ENCODE data around the gene PEX5L. TPM values are rescaled to one million over a fixed set of nuclear protein-coding genes. Genes with fewer than 3 reads are reported as not detected.

The PEX5L gene
- total and polyA plus RNA-seq, 10 of the 15 experiments (the other 5 are each of a cell fraction or from before 2014, with no cell fraction given): 0.11 to 17.0 (median 0.50) TPM

DNA sequence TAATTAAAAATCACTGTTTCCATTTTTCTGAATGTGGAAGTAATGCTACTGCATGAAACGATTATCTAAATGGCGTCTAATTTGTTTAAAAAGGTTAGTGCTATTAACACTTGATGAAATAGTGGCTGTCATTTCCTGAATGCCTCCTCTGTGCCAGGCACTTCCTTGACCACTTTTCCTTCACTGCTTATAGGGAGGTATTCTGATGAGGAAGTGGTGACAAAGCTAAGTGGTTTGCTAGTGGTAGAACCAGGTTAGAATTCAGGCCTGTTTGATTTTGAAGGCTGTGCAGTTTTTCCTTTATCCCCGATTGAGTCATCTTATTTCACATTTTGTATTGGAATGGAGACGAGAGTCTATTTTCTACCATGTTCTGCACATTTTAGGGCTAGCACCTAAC lies 264.9 kb downstream of the PEX5L start:
- in situ Hi-C loops (cut with MboI): no loop called here
- no peak overlapping the region for H3K9ac ChIP-seq (ENCODE audit: control insufficient read depth, insufficient read depth, low read length)
- no peak overlapping the region for H3K27ac ChIP-seq (ENCODE audit: control insufficient read depth, insufficient read depth)
- 98% methylated on average over 4 of the region's 4 CpGs for WGBS (ENCODE audit: insufficient coverage, insufficient replicate concordance, low lambda C conversion rate, missing lambda C conversion rate)
- DNase-seq (ENCODE audit: low read depth, low spot score) (no peak), FAIRE-seq (no peak), ATAC-seq (no peak)
- RAD21 ChIA-PET (ENCODE audit: unreplicated experiment): interaction anchor here (0.6 kb wide), 1 partner anchor 150 kb away, joined by 3 read pairs; no protein-coding TSS in a partner anchor
- H4K20me1 ChIP-seq (ENCODE audit: control insufficient read depth, insufficient read depth): no peaks in the 10 kb centered on the region
- no peak overlapping the region for H3K4me2 ChIP-seq (ENCODE audit: control insufficient read depth, insufficient read depth)
- POLR2A ChIA-PET: no interaction called here
- SMC1A ChIA-PET (ENCODE audit: uncharacterized antibody, unreplicated experiment): interaction anchor here (0.5 to 1.3 kb wide), 2 partner anchors 22 to 24 kb away, joined by 3 read pairs; no protein-coding TSS in a partner anchor
- H3K79me2 ChIP-seq (ENCODE audit: control insufficient read depth, insufficient read depth, low read length): no peaks in the 10 kb centered on the region
- no peak overlapping the region for H2AFZ ChIP-seq (ENCODE audit: control insufficient read depth, low read depth, low read length)
- H3K27me3 ChIP-seq (replicated peaks in 1 of 2; ENCODE audit: control insufficient read depth in 2 of 2, insufficient read depth in 2 of 2, low read length in 1 of 2): no peaks in the 10 kb centered on the region
- H3K4me3 ChIP-seq: no peak overlapping the region
- intact Hi-C loops (cut with micrococcal nuclease; ENCODE audit: unreplicated experiment): no loop called here
- BruUV-seq (replicated peaks): no TSS peak
- CTCF ChIA-PET: interaction anchor here (2.3 kb wide), 1 partner anchor 40 kb away, joined by 6 read pairs; no protein-coding TSS in a partner anchor
- peaks cover 1% of the 10 kb centered on the region; the same call in 2 of the 3 replicates for H3K9me3 ChIP-seq (replicated peaks; ENCODE audit: control insufficient read depth, insufficient read depth, low read length)
- TF ChIP-seq SREBF1 (IDR thresholded peaks at IDR 0.05; ENCODE audit: low read length) (no peak), ATF7 (IDR thresholded peaks at IDR 0.05; ENCODE audit: low read depth) (no peak), YBX1 (IDR thresholded peaks at IDR 0.05) (no peak), NR2F1 (conservative IDR thresholded peaks at IDR 0.05) (no peak), CBFB (IDR thresholded peaks at IDR 0.05; ENCODE audit: low read depth) (no peak), RAD21 (IDR thresholded peaks at IDR 0.05; ENCODE audit: insufficient read depth, low read depth, low read length) (no peak), GATAD2B (conservative IDR thresholded peaks at IDR 0.05; ENCODE audit: low read depth) (no peak), MEF2B (IDR thresholded peaks at IDR 0.05; ENCODE audit: partially characterized antibody, poor library complexity, severe bottlenecking) (no peak), GABPA (IDR thresholded peaks at IDR 0.05; ENCODE audit: low read depth) (no peak)
- TF ChIP-seq, protein P1, sequence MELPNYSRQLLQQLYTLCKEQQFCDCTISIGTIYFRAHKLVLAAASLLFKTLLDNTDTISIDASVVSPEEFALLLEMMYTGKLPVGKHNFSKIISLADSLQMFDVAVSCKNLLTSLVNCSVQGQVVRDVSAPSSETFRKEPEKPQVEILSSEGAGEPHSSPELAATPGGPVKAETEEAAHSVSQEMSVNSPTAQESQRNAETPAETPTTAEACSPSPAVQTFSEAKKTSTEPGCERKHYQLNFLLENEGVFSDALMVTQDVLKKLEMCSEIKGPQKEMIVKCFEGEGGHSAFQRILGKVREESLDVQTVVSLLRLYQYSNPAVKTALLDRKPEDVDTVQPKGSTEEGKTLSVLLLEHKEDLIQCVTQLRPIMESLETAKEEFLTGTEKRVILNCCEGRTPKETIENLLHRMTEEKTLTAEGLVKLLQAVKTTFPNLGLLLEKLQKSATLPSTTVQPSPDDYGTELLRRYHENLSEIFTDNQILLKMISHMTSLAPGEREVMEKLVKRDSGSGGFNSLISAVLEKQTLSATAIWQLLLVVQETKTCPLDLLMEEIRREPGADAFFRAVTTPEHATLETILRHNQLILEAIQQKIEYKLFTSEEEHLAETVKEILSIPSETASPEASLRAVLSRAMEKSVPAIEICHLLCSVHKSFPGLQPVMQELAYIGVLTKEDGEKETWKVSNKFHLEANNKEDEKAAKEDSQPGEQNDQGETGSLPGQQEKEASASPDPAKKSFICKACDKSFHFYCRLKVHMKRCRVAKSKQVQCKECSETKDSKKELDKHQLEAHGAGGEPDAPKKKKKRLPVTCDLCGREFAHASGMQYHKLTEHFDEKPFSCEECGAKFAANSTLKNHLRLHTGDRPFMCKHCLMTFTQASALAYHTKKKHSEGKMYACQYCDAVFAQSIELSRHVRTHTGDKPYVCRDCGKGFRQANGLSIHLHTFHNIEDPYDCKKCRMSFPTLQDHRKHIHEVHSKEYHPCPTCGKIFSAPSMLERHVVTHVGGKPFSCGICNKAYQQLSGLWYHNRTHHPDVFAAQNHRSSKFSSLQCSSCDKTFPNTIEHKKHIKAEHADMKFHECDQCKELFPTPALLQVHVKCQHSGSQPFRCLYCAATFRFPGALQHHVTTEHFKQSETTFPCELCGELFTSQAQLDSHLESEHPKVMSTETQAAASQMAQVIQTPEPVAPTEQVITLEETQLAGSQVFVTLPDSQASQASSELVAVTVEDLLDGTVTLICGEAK (IDR thresholded peaks at IDR 0.05; ENCODE audit: borderline replicate concordance): no peak
- TF ChIP-seq, protein P2, sequence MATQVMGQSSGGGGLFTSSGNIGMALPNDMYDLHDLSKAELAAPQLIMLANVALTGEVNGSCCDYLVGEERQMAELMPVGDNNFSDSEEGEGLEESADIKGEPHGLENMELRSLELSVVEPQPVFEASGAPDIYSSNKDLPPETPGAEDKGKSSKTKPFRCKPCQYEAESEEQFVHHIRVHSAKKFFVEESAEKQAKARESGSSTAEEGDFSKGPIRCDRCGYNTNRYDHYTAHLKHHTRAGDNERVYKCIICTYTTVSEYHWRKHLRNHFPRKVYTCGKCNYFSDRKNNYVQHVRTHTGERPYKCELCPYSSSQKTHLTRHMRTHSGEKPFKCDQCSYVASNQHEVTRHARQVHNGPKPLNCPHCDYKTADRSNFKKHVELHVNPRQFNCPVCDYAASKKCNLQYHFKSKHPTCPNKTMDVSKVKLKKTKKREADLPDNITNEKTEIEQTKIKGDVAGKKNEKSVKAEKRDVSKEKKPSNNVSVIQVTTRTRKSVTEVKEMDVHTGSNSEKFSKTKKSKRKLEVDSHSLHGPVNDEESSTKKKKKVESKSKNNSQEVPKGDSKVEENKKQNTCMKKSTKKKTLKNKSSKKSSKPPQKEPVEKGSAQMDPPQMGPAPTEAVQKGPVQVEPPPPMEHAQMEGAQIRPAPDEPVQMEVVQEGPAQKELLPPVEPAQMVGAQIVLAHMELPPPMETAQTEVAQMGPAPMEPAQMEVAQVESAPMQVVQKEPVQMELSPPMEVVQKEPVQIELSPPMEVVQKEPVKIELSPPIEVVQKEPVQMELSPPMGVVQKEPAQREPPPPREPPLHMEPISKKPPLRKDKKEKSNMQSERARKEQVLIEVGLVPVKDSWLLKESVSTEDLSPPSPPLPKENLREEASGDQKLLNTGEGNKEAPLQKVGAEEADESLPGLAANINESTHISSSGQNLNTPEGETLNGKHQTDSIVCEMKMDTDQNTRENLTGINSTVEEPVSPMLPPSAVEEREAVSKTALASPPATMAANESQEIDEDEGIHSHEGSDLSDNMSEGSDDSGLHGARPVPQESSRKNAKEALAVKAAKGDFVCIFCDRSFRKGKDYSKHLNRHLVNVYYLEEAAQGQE (IDR thresholded peaks at IDR 0.05; ENCODE audit: low read depth, low read length): no peak
- H3K4me1 ChIP-seq (ENCODE audit: control insufficient read depth, insufficient read depth, low read length): no peaks in the 10 kb centered on the region
- peaks cover 1 to 16% of the 10 kb centered on the region in 2 experiments for H3K36me3 ChIP-seq (ENCODE audit: control insufficient read depth in 2 of 2, insufficient read depth in 2 of 2, low read length in 1 of 2)
